ENCODE results near the gene HMGCS1.
A peak's percentile ranks its signal among the peaks of the same experiment; 100 is the strongest.
"Not testable (repeated sequence)": the region's sequence is repeated elsewhere in the genome, so short reads cannot be mapped to it uniquely, and the experiment has no call there.

Gene HMGCS1

GRCh38 chr5:43313035-43313853, at the start of gene HMGCS1:
Gene HMGCS1 (minus strand): TSS chr5:43313412. CDS start chr5:43298965, 14,447 bp downstream.
- peak; percentile 100 for DNase-seq (ENCODE audit: low spot score)

- DNase-seq (ENCODE audit: low spot score) = no peak
Observed at GRCh38 chr5:43358726-43359125, 45.5 kb upstream of the HMGCS1 start.

- no peak for DNase-seq (ENCODE audit: low spot score)
Observed at GRCh38 chr5:43358301-43358700, 45.1 kb upstream of the HMGCS1 start.

GRCh38 chr5:43357878-43358281, 44.7 kb upstream of the HMGCS1 start:
- DNase-seq (ENCODE audit: low spot score) = no peak

- DNase-seq (ENCODE audit: low spot score) = no peak
Observed at GRCh38 chr5:43357067-43357466, 43.9 kb upstream of the HMGCS1 start.

GRCh38 chr5:43354774-43355173, 41.6 kb upstream of the HMGCS1 start:
- DNase-seq (ENCODE audit: low spot score) = no peak

- no peak for DNase-seq (ENCODE audit: low spot score)
Observed at GRCh38 chr5:43353668-43354067, 40.5 kb upstream of the HMGCS1 start.

GRCh38 chr5:43352915-43353314, 39.7 kb upstream of the HMGCS1 start:
- no peak for DNase-seq (ENCODE audit: low spot score)

GRCh38 chr5:43352131-43352530, 38.9 kb upstream of the HMGCS1 start:
- no peak for DNase-seq (ENCODE audit: low spot score)

GRCh38 chr5:43348861-43349363, 35.7 kb upstream of the HMGCS1 start:
- no peak for DNase-seq (ENCODE audit: low spot score)

GRCh38 chr5:43348207-43348606, 35.0 kb upstream of the HMGCS1 start:
- DNase-seq (ENCODE audit: low spot score) = no peak

- DNase-seq (ENCODE audit: low spot score) = no peak
Observed at GRCh38 chr5:43338862-43339261, 25.6 kb upstream of the HMGCS1 start.

GRCh38 chr5:43336159-43336558, 22.9 kb upstream of the HMGCS1 start:
- DNase-seq (ENCODE audit: low spot score) = no peak

GRCh38 chr5:43335681-43336080, 22.5 kb upstream of the HMGCS1 start:
- no peak for DNase-seq (ENCODE audit: low spot score)

GRCh38 chr5:43332401-43332800, 19.2 kb upstream of the HMGCS1 start:
- no peak for DNase-seq (ENCODE audit: low spot score)

GRCh38 chr5:43325624-43326023, 12.4 kb upstream of the HMGCS1 start:
- not testable (repeated sequence) for DNase-seq (ENCODE audit: low spot score)

GRCh38 chr5:43323488-43323887, 10.3 kb upstream of the HMGCS1 start:
- not testable (repeated sequence) for DNase-seq (ENCODE audit: low spot score)

- DNase-seq (ENCODE audit: low spot score) = no peak
Observed at GRCh38 chr5:43320846-43321245, 7.6 kb upstream of the HMGCS1 start.

GRCh38 chr5:43316421-43316820, 3.2 kb upstream of the HMGCS1 start:
- DNase-seq (ENCODE audit: low spot score) = no peak

- no peak for DNase-seq (ENCODE audit: low spot score)
Observed at GRCh38 chr5:43315682-43316081, 2.5 kb upstream of the HMGCS1 start.

- no peak for DNase-seq (ENCODE audit: low spot score)
Observed at GRCh38 chr5:43315263-43315662, 2.1 kb upstream of the HMGCS1 start.

GRCh38 chr5:43314724-43315123, 1.5 kb upstream of the HMGCS1 start:
- no peak for DNase-seq (ENCODE audit: low spot score)

- peak; percentile 61 for DNase-seq (ENCODE audit: low spot score)
Observed at GRCh38 chr5:43313854-43314457, 744 bp upstream of the HMGCS1 start.

- no peak for DNase-seq (ENCODE audit: low spot score)
Observed at GRCh38 chr5:43312699-43313034, 545 bp downstream of the HMGCS1 start.
